VCaP (cell line): ENCODE data around the gene TMEM132D.

Experiments
- H3K27ac ChIP-seq: fragments of 450-650 bp; 2 replicates; pipeline ENCODE4 v1.5.1; 2017
- CTCF ChIP-seq: fragments of 450-650 bp; conservative IDR thresholded peaks from 2 replicates; pipeline ENCODE4 v1.5.1; 2017; ENCODE audit warnings: mild to moderate bottlenecking, moderate library complexity

The TMEM132D gene

GRCh38 chr12:129893691-129894090 lies 10.1 kb downstream of the TMEM132D start:
- TF ChIP-seq CTCF = no peak
- H3K27ac ChIP-seq = no peak overlapping the region

GRCh38 chr12:129887101-129887500 lies 16.7 kb downstream of the TMEM132D start:
- no peak overlapping the region for H3K27ac ChIP-seq
- no peak for TF ChIP-seq CTCF

GRCh38 chr12:129886541-129886940 lies 17.3 kb downstream of the TMEM132D start:
- no peak overlapping the region for H3K27ac ChIP-seq
- TF ChIP-seq CTCF = no peak

- H3K27ac ChIP-seq = no peak overlapping the region
- TF ChIP-seq CTCF = no peak
These were observed 18.5 kb downstream of the TMEM132D start for GRCh38 chr12:129885287-129885686.

GRCh38 chr12:129877411-129877810 lies 26.4 kb downstream of the TMEM132D start:
- TF ChIP-seq CTCF = no peak
- H3K27ac ChIP-seq = no peak overlapping the region

GRCh38 chr12:129873833-129874208 lies 30.0 kb downstream of the TMEM132D start:
- no peak overlapping the region for H3K27ac ChIP-seq
- TF ChIP-seq CTCF = no peak

- no peak overlapping the region for H3K27ac ChIP-seq
- TF ChIP-seq CTCF = no peak
These were observed 30.6 kb downstream of the TMEM132D start for GRCh38 chr12:129873111-129873832.
